Neural crest cell (in vitro differentiated cells): ENCODE data around the gene KRT6B. TPM values are rescaled to one million over a fixed set of nuclear protein-coding genes. Genes with fewer than 3 reads are reported as not detected.

Source experiments
- DNase-seq: peaks from one replicate; pipeline ENCODE4 v3.0.0; 2021; ENCODE audit warnings: low read depth, mixed read lengths, low spot score
- H3K27ac Mint-ChIP-seq: one replicate; pipeline ENCODE4 v1.8.0; 2021; ENCODE audit warnings: mild to moderate bottlenecking, mixed read lengths; ENCODE audit not compliant: unreplicated experiment
- H3K27me3 Mint-ChIP-seq: 2 replicates; pipeline ENCODE4 v1.8.0; 2021; ENCODE audit warnings: low read depth, mild to moderate bottlenecking, mixed read lengths
- H3K36me3 Mint-ChIP-seq: 2 replicates; pipeline ENCODE4 v1.8.0; 2021; ENCODE audit warnings: low read depth, mild to moderate bottlenecking, mixed read lengths
- H3K4me1 Mint-ChIP-seq: 2 replicates; pipeline ENCODE4 v1.8.0; 2021; ENCODE audit warnings: mixed read lengths
- H3K4me3 Mint-ChIP-seq: one replicate; pipeline ENCODE4 v1.8.0; 2021; ENCODE audit warnings: mild to moderate bottlenecking, mixed read lengths
- H3K9me3 Mint-ChIP-seq: 2 replicates; pipeline ENCODE4 v1.8.0; 2021; ENCODE audit warnings: mixed read lengths
- total RNA-seq: library from RNA; stranded (reverse); gene quantifications from 2 replicates; pipeline ENCODE4 v1.2.1, GENCODE V29; 2021
- TF ChIP-seq, protein P1 (sequence below): fragments of 200-600 bp; sonication (generic); conservative IDR thresholded peaks from 2 replicates; pipeline ENCODE4 v1.5.0; 2021; ENCODE audit warnings: antibody characterized with exemption, mild to moderate bottlenecking

The KRT6B gene
- total RNA-seq, 1 donor from 2014 or later: not detected

DNA sequence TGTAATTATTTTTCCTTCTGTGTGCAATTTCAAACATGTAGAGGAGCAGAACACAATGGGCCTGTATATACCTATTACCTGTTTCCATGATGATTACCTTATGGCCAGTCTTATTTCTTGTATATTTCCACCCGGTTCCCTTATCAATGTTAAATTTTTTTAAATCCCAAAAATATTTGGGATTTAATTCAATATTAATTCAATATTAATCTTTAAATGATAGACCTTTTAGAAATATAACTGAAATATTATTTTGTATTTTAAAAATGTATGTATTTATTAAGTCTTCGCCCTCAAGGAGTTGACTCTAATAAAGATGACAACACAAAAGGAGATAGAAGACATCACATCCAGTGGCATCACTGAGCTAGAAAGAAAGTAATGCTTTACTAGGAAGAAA, 22.3 kb upstream of the KRT6B start:
- Mint-ChIP-seq H3K4me3 (no peak overlapping the region), H3K4me1 (no peaks in the 10 kb centered on the region)

DNA sequence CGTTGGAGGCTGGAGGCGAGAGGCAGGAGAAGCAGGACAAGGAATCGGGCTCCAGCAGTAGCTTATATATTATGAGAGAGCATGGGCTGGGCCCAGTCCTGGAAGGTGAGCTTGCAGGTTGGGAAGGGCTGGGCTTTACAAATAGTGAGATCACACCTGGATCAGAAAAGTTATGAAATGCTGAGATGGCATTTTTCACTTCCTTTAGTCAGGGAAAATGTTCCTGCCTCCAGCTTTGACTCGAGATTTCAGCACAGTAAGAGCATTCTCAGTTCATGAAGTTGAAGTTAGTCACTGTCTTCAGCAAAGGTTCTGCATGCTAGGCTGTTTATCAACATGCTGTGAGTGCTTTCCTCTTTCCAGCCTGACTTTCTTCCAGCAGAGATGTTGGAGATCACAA, 21.8 kb upstream of the KRT6B start, which contains the start of gene KRT6C:
KRT6C (minus strand) TSS at position 38 of the 400 bp plus-strand sequence. CDS start 68 bp downstream, outside the sequence.
- TF ChIP-seq, protein P1, sequence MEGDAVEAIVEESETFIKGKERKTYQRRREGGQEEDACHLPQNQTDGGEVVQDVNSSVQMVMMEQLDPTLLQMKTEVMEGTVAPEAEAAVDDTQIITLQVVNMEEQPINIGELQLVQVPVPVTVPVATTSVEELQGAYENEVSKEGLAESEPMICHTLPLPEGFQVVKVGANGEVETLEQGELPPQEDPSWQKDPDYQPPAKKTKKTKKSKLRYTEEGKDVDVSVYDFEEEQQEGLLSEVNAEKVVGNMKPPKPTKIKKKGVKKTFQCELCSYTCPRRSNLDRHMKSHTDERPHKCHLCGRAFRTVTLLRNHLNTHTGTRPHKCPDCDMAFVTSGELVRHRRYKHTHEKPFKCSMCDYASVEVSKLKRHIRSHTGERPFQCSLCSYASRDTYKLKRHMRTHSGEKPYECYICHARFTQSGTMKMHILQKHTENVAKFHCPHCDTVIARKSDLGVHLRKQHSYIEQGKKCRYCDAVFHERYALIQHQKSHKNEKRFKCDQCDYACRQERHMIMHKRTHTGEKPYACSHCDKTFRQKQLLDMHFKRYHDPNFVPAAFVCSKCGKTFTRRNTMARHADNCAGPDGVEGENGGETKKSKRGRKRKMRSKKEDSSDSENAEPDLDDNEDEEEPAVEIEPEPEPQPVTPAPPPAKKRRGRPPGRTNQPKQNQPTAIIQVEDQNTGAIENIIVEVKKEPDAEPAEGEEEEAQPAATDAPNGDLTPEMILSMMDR: no peak
- Mint-ChIP-seq H3K4me1 (no peaks in the 10 kb centered on the region), H3K4me3 (no peak within 1 kb of the TSS), H3K9me3 (peaks cover 7% of the 10 kb centered on the region), H3K27me3 (peaks cover 16% of the 10 kb centered on the region), H3K36me3 (no peaks in the 10 kb centered on the region), H3K27ac (peak within 1 kb of the TSS; percentile 28)
- DNase-seq: no peak

More for the DNA sequence above, 22.3 kb upstream of the KRT6B start:
- H3K36me3 Mint-ChIP-seq: no peaks in the 10 kb centered on the region
- DNase-seq: no peak
- peak overlapping the region; percentile 28 for H3K27ac Mint-ChIP-seq
- peaks cover 7% of the 10 kb centered on the region for H3K9me3 Mint-ChIP-seq
- peaks cover 16% of the 10 kb centered on the region for H3K27me3 Mint-ChIP-seq
- TF ChIP-seq, protein P1: no peak

DNA sequence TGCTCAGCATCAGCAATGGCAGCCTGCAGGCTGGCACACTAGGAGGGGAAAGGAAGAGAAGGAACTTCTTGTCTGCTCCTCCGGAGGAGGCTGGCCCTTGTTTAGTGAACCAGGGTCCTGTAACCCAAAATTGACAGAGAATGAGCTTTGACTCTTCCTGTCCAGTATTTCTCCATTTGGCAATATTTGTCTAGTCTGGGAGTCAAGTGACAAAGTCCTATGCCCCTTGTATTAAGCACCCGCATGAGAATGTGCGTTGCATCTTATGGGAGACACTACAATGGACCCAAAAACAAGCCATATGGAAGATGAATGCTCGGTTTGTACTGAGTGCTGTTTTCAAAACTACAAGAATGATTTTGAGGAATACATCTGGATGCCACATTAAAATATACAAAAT, 17.9 kb upstream of the KRT6B start:
- peaks cover 19% of the 10 kb centered on the region for H3K27me3 Mint-ChIP-seq
- H3K4me1 Mint-ChIP-seq: no peaks in the 10 kb centered on the region
- H3K4me3 Mint-ChIP-seq: no peak overlapping the region
- TF ChIP-seq, protein P1: no peak
- no peaks in the 10 kb centered on the region for H3K36me3 Mint-ChIP-seq
- H3K27ac Mint-ChIP-seq: no peak overlapping the region
- DNase-seq: no peak
- no peaks in the 10 kb centered on the region for H3K9me3 Mint-ChIP-seq

DNA sequence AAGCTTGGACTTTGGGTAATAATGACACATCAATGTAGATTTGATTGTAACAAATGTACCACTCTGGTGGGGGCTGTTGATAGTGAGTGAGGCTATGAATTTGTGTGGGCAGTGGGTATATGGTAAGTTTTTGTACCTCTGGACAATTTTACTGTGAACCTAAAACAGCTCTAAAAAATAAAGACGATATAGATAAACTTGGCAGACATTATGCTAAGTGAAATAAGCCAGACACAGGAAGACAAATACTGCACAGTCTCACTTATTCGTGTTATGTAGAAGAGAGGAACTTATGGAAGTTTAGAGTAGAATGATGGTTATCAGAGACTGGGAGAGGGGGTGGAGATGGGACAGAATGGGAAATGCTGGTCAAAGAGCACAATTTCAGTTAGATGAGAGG, 13.0 kb upstream of the KRT6B start:
- Mint-ChIP-seq H3K27me3 (peaks cover 11% of the 10 kb centered on the region), H3K36me3 (no peaks in the 10 kb centered on the region), H3K4me1 (no peaks in the 10 kb centered on the region), H3K27ac (no peak overlapping the region), H3K9me3 (no peaks in the 10 kb centered on the region), H3K4me3 (no peak overlapping the region)
- TF ChIP-seq, protein P1: no peak
- no peak for DNase-seq

DNA sequence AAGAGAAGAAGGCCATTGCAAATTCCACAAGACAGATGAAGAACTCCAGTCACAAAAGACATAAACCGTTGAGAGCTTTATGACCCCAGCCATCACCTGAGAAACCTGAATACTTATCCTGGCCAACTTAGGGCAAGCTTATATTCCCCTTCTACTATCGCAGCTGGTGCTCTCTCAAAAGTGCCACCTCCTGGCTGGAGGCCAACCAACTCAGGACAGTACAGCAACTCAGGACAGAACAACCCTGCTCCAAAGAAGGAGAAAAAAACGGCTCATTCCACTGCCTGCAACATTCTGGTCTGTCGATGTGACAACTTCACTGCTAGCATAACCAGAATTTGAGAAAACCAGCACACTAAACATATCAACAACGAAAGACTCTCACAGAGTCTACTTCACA, 9.7 kb upstream of the KRT6B start:
- Mint-ChIP-seq H3K4me3 (no peak overlapping the region), H3K4me1 (no peaks in the 10 kb centered on the region), H3K9me3 (no peaks in the 10 kb centered on the region), H3K27ac (no peak overlapping the region), H3K27me3 (peaks cover 11% of the 10 kb centered on the region), H3K36me3 (no peaks in the 10 kb centered on the region)
- TF ChIP-seq, protein P1: no peak
- no peak for DNase-seq
